IMR-90 (cell line): ENCODE measurements around the gene SLC5A1. TPM values are rescaled to one million over a fixed set of nuclear protein-coding genes. Genes with fewer than 3 reads are reported as not detected.
A peak's percentile ranks its signal among the peaks of the same experiment; 100 is the strongest.

Experiments
- ATAC-seq: fragments of 200-7000 bp; cut with Tn5 transposase; 2 replicates; pipeline ENCODE4 v1.9.1; 2020; ENCODE audit warnings: low read depth, mild to moderate bottlenecking, moderate library complexity
- BruUV-seq: library from RNA; stranded (reverse); fragments of 400-500 nt; replicated peaks from 2 replicates; lab custom pipeline; 2021; lab: Mats Ljungman, UMichigan
- CTCF ChIA-PET: fragments of 300-600 bp; formaldehyde crosslinking; extraction: SDS; loops from one replicate; lab custom pipeline; 2021; ENCODE audit warnings: antibody characterized with exemption; lab: Yijun Ruan, JAX
- POLR2A ChIA-PET: fragments of 300-600 bp; sonication (Branson Sonifier 250); formaldehyde crosslinking; loops from one replicate; lab custom pipeline; 2022; ENCODE audit warnings: antibody characterized with exemption; ENCODE audit not compliant: unreplicated experiment; lab: Charles Lee
- DNase-seq: peaks from one replicate; pipeline ENCODE4 v3.0.0; 2013
- H2AFZ ChIP-seq: replicated peaks from 2 replicates; pipeline ENCODE3; 2013; ENCODE audit warnings: low read length, mild to moderate bottlenecking; ENCODE audit not compliant: poor library complexity
- H2AK5ac ChIP-seq: 2 replicates; pipeline ENCODE4 v1.6.1; 2013; ENCODE audit warnings: low read depth, low read length, inconsistent platforms
- H2AK9ac ChIP-seq: replicated peaks from 2 replicates; pipeline ENCODE3; 2013; ENCODE audit warnings: mild to moderate bottlenecking, low read depth, low read length, moderate library complexity; ENCODE audit not compliant: poor library complexity
- H2BK120ac ChIP-seq: 2 replicates; pipeline ENCODE4 v1.6.1; 2013; ENCODE audit warnings: low read depth, low read length, inconsistent platforms
- H2BK15ac ChIP-seq: 3 replicates; pipeline ENCODE4 v1.6.1; 2013; ENCODE audit warnings: low read depth, low read length, inconsistent platforms
- H2BK20ac ChIP-seq: 2 replicates; pipeline ENCODE4 v1.6.1; 2013; ENCODE audit warnings: low read depth, mild to moderate bottlenecking, inconsistent platforms, low read length, moderate library complexity
- H2BK5ac ChIP-seq: 2 replicates; pipeline ENCODE4 v1.6.1; 2013; ENCODE audit warnings: mild to moderate bottlenecking, low read depth, low read length, inconsistent platforms; ENCODE audit not compliant: poor library complexity, severe bottlenecking
- H3K14ac ChIP-seq: replicated peaks from 2 replicates; pipeline ENCODE4 v1.6.1; 2013; ENCODE audit warnings: low read depth, low read length, inconsistent platforms
- H3K18ac ChIP-seq: 2 replicates; pipeline ENCODE4 v1.6.1; 2013; ENCODE audit warnings: low read depth, low read length, control low read depth
- H3K23ac ChIP-seq: 2 replicates; pipeline ENCODE4 v1.6.1; 2013; ENCODE audit warnings: low read depth, low read length, inconsistent platforms
- H3K27ac ChIP-seq: 2 replicates; pipeline ENCODE4 v1.5.1; 2013; ENCODE audit warnings: mild to moderate bottlenecking, control low read depth, low read length; ENCODE audit not compliant: insufficient read depth
- H3K27me3 ChIP-seq: 2 replicates; pipeline ENCODE4 v1.6.1; 2013; ENCODE audit warnings: low read length; ENCODE audit not compliant: control insufficient read depth, insufficient read depth
- H3K36me3 ChIP-seq: 2 replicates; pipeline ENCODE4 v1.6.1; 2013; ENCODE audit warnings: low read length, mixed read lengths; ENCODE audit not compliant: control insufficient read depth, insufficient read depth
- H3K4ac ChIP-seq: 2 replicates; pipeline ENCODE4 v1.6.1; 2013; ENCODE audit warnings: low read depth, low read length, inconsistent platforms
- H3K4me1 ChIP-seq: 2 replicates; pipeline ENCODE4 v1.6.1; 2013; ENCODE audit warnings: low read length, mixed read lengths; ENCODE audit not compliant: control insufficient read depth, insufficient read depth
- H3K4me2 ChIP-seq: 2 replicates; pipeline ENCODE4 v1.6.1; 2013; ENCODE audit warnings: low read depth, mild to moderate bottlenecking, control low read depth, low read length, moderate library complexity
- H3K4me3 ChIP-seq: 2 replicates; pipeline ENCODE4 v1.5.1; 2013; ENCODE audit warnings: low read depth, mild to moderate bottlenecking, control low read depth, low read length, moderate library complexity; ENCODE audit not compliant: insufficient read depth
- H3K56ac ChIP-seq: 2 replicates; pipeline ENCODE4 v1.6.1; 2013; ENCODE audit warnings: low read length, inconsistent platforms; ENCODE audit not compliant: insufficient read depth; ENCODE audit errors: extremely low read depth
- H3K79me1 ChIP-seq, 2 experiments: 2 replicates each; pipeline ENCODE4 v1.6.1; 2013; ENCODE audit warnings: low read length in 2 of 2, inconsistent platforms in 1 of 2, low read depth in 1 of 2
- H3K9ac ChIP-seq: 2 replicates; pipeline ENCODE4 v1.6.1; 2013; ENCODE audit warnings: low read depth, low read length, control low read depth
- H3K9me1 ChIP-seq: 2 replicates; pipeline ENCODE4 v1.6.1; 2013; ENCODE audit warnings: low read length, inconsistent platforms; ENCODE audit not compliant: insufficient read depth
- H3K9me3 ChIP-seq: 2 replicates; pipeline ENCODE4 v1.6.1; 2013; ENCODE audit warnings: low read length; ENCODE audit not compliant: control insufficient read depth, insufficient read depth
- H4K20me1 ChIP-seq: 2 replicates; pipeline ENCODE4 v1.6.1; 2013; ENCODE audit warnings: low read length, inconsistent platforms; ENCODE audit not compliant: insufficient read depth
- H4K5ac ChIP-seq: 2 replicates; pipeline ENCODE4 v1.6.1; 2013; ENCODE audit warnings: mild to moderate bottlenecking, low read depth, low read length, control low read depth
- H4K8ac ChIP-seq, 2 experiments: 2 replicates each; pipeline ENCODE4 v1.6.1; 2013; ENCODE audit warnings: low read depth in 2 of 2, low read length in 2 of 2, control low read depth in 1 of 2, inconsistent platforms in 1 of 2
- H4K91ac ChIP-seq: 2 replicates; pipeline ENCODE4 v1.6.1; 2013; ENCODE audit warnings: low read depth, low read length, inconsistent platforms; ENCODE audit not compliant: insufficient read depth
- CTCF ChIP-seq: conservative IDR thresholded peaks from 2 replicates; pipeline ENCODE4 v1.5.1; 2012; ENCODE audit warnings: mild to moderate bottlenecking, low read depth, low read length, improper control_type of control experiment
- POLR2A ChIP-seq: IDR thresholded peaks from 2 replicates; pipeline ENCODE4 v1.6.1; 2012; ENCODE audit warnings: mild to moderate bottlenecking, low read depth, low read length
- WGBS, 2 experiments: methylation state at CpG; one replicate each; pipeline versions ENCODE4 v1.1.5 to v1.1.7; 2013; ENCODE audit warnings: missing lambda C conversion rate in 2 of 2; ENCODE audit not compliant: insufficient read length in 1 of 2; ENCODE audit errors: extremely low coverage in 2 of 2; 5-methylcytosine and 5-hydroxymethylcytosine counted together
- dilution Hi-C: fragments of 300-500 bp; cut with HindIII; formaldehyde crosslinking; loops from one replicate; pipeline ENCODE4 v1.14.3; 2018; ENCODE audit warnings: low sequenced_read_pairs; ENCODE audit not compliant: unreplicated experiment
- in situ Hi-C: fragments of 300-500 bp; cut with MboI; formaldehyde crosslinking; loops from 3 replicates; pipeline ENCODE4 v1.14.3; 2019; ENCODE audit warnings: low sequenced_read_pairs, inconsistent platforms, mixed read lengths
- intact Hi-C: fragments of 100-400 bp; cut with micrococcal nuclease; formaldehyde crosslinking; loops from 2 replicates; pipeline ENCODE4 v1.10.0; 2022
- polyA plus RNA-seq, 3 experiments: library from polyadenylated mRNA; depleted of rRNA; stranded (reverse); fragments of >200 nt; gene quantifications; 2 replicates each; pipeline ENCODE4 v1.2.3, GENCODE V29; 2012; ENCODE audit warnings: low replicate concordance in 1 of 3
- total RNA-seq: library from RNA; depleted of rRNA; stranded (reverse); fragments of >200 nt; gene quantifications from 2 replicates; pipeline ENCODE4 v1.2.3, GENCODE V29; 2012

Gene SLC5A1
- total and polyA plus RNA-seq, 2 of the 4 experiments (the other 2 are of a cell fraction), result not detected

- Histone ChIP-seq H2BK15ac (no peak overlapping the region), H3K4me3 (no peak overlapping the region), H2AFZ (no peak overlapping the region), H3K23ac (no peak overlapping the region), H3K14ac (no peak overlapping the region), H3K4me2 (no peak overlapping the region), H3K9me1 (no peaks in the 10 kb centered on the region), H3K4me1 (no peaks in the 10 kb centered on the region), H4K8ac (no peak overlapping the region), H4K91ac (no peak overlapping the region), H3K18ac (no peak overlapping the region), H3K36me3 (no peaks in the 10 kb centered on the region), H3K4ac (no peak overlapping the region), H2AK9ac (no peak overlapping the region), H3K9ac (no peak overlapping the region), H2BK20ac (no peak overlapping the region), H3K27me3 (peaks cover 18% of the 10 kb centered on the region), H2BK120ac (no peak overlapping the region), H3K56ac (no peak overlapping the region), H3K79me1 (no peaks in the 10 kb centered on the region), H2AK5ac (no peak overlapping the region), H2BK5ac (no peak overlapping the region), H3K9me3 (no peaks in the 10 kb centered on the region), H4K5ac (no peak overlapping the region), H4K20me1 (no peaks in the 10 kb centered on the region), H3K27ac (no peak overlapping the region)
- TF ChIP-seq POLR2A (no peak), CTCF (0 out of 2 replicates have a peak, but pooled peaks have one; percentile 4)
- in situ Hi-C loops, result no loop called here
- WGBS, 2 experiments, result no CpG with 5 or more reads among the region's 3 CpGs
- dilution Hi-C loops, result no loop called here
- ChIA-PET POLR2A (no interaction called here), CTCF (interaction anchor here (0.6 to 0.7 kb wide), 2 partner anchors 48 to 1037 kb away, joined by 3 read pairs; partner anchors contain the start of gene SLC5A1)
- no peak for DNase-seq
- no peak for ATAC-seq
- intact Hi-C loops, result no loop called here
- BruUV-seq, result no TSS peak
Observed at GRCh38 chr22:31995046-31995445, 48.0 kb upstream of the SLC5A1 start.
